Testis (tissue), 3 donors: ENCODE results near the gene ST8SIA5. TPM values are rescaled to one million over a fixed set of nuclear protein-coding genes. Genes with fewer than 3 reads are reported as not detected.

Source experiments
- DNase-seq: peaks from one replicate; pipeline ENCODE4 v3.0.0-alpha.2; 2019
- H3K27ac ChIP-seq, 2 donors: fragments of 200-600 bp; sonication (generic); one replicate each; pipeline ENCODE4 v1.5.1; 2019
- H3K27me3 ChIP-seq: fragments of 200-600 bp; sonication (generic); one replicate; pipeline ENCODE4 v1.5.1; 2019
- H3K36me3 ChIP-seq: fragments of 200-600 bp; sonication (generic); one replicate; pipeline ENCODE4 v1.5.1; 2017; ENCODE audit warnings: low read depth; ENCODE audit errors: missing control alignments
- H3K4me1 ChIP-seq: fragments of 200-600 bp; sonication (generic); one replicate; pipeline ENCODE4 v1.5.1; 2019
- H3K4me3 ChIP-seq, 2 donors: fragments of 200-600 bp; sonication (generic); one replicate each; pipeline ENCODE4 v1.5.1; 2017 to 2019
- H3K9me3 ChIP-seq: fragments of 200-600 bp; sonication (generic); one replicate; pipeline ENCODE4 v1.5.1; 2017
- POLR2A ChIP-seq: fragments of 450-650 bp; IDR thresholded peaks from one replicate; pipeline ENCODE4 v1.6.1; 2017; ENCODE audit warnings: antibody characterized with exemption, mild to moderate bottlenecking, moderate library complexity
- WGBS, 2 donors: methylation state at CpG; one replicate each; pipeline ENCODE4 v1.1.5; 2018; 5-methylcytosine and 5-hydroxymethylcytosine counted together
- intact Hi-C: fragments of 100-400 bp; cut with DNase I; formaldehyde crosslinking; loops from one replicate; pipeline ENCODE4 v1.15.1; 2023; ENCODE audit warnings: low total_unique reads
- polyA plus RNA-seq: library from polyadenylated mRNA; stranded (reverse); fragments of 350-450 nt; fragmentation: Illumina TruSeq; extraction: RNeasy Lipid Tissue Mini Kit (QIAGEN cat#74804); gene quantifications from one replicate; pipeline ENCODE4 v1.2.3, GENCODE V29; 2014; ENCODE audit warnings: low read depth, low replicate concordance; ENCODE audit not compliant: insufficient read depth
- total RNA-seq, 2 donors: library from RNA; depleted of rRNA; stranded (reverse); fragments of >200 nt; gene quantifications; one replicate each; pipeline ENCODE4 v1.2.3, GENCODE V29; 2016
- TF ChIP-seq, protein P1 (sequence below), 3 experiments: fragments of 450-650 bp in 2 of 3; fragments of 200-600 bp in 1 of 3; sonication (generic) in 1 of 3; IDR thresholded peaks; one replicate each; pipeline ENCODE4 v1.5.1; 2016 to 2019; ENCODE audit warnings: antibody characterized with exemption in 3 of 3, mild to moderate bottlenecking in 2 of 3, moderate library complexity in 1 of 3

The ST8SIA5 gene
- total and polyA plus RNA-seq, 3 donors from 2014 or later, result 1.3 to 2.1 (median 1.6) TPM

DNA sequence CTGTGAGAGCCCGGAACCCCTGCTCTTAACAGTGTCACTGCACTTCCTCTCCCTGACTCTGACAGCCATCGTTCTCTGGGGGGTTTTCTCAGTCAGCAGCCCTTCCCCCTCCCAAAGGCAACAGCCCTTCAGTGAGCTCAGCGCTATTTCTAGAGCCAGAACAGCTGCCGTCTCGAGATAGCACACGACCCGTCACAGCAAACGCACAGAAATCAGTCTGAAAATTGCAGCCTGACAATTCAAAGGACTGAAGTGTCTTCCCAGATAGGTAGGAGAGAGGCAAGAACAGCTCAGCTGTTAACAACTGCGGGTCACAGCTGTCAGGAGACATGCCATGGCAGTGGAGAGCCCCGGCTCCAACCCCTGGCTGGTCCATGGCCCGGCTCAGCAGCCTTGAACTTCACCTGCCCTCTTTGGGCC lies 45.4 kb downstream of the ST8SIA5 start:
- no peak overlapping the region for H3K27ac ChIP-seq
- DNase-seq, result no peak

DNA sequence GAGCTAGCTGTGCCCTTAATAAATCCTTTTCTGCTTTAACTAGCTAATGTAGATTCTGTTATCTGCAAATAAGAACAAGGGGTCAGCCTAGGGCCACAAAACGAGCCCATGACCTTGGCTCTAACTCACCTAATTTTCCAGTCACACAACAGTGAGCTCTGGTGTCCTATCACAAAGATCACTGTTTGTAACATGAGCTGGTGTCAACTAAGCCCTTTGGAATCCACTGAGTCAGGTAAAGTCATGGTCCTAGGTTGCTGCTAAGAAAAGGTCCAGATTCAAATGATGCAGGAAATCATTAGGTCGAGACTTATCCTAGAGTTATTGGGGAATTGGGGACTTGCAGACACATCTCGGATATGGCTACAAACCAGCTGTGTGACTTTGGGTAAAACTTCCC lies 49.9 kb downstream of the ST8SIA5 start:
- intact Hi-C loops, result no loop called here
- TF ChIP-seq POLR2A, result no peak
- TF ChIP-seq, protein P1, sequence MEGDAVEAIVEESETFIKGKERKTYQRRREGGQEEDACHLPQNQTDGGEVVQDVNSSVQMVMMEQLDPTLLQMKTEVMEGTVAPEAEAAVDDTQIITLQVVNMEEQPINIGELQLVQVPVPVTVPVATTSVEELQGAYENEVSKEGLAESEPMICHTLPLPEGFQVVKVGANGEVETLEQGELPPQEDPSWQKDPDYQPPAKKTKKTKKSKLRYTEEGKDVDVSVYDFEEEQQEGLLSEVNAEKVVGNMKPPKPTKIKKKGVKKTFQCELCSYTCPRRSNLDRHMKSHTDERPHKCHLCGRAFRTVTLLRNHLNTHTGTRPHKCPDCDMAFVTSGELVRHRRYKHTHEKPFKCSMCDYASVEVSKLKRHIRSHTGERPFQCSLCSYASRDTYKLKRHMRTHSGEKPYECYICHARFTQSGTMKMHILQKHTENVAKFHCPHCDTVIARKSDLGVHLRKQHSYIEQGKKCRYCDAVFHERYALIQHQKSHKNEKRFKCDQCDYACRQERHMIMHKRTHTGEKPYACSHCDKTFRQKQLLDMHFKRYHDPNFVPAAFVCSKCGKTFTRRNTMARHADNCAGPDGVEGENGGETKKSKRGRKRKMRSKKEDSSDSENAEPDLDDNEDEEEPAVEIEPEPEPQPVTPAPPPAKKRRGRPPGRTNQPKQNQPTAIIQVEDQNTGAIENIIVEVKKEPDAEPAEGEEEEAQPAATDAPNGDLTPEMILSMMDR (IDR thresholded peaks at IDR 0.05), result no peak
- Histone ChIP-seq H3K36me3 (no peaks in the 10 kb centered on the region), H3K9me3 (no peaks in the 10 kb centered on the region), H3K4me1 (peaks cover 15% of the 10 kb centered on the region), H3K27me3 (no peaks in the 10 kb centered on the region), H3K4me3 (no peak overlapping the region), H3K27ac (no peak overlapping the region)
- DNase-seq, result no peak
- 61 to 63% methylated on average over 3 of the region's 3 CpGs for WGBS, 2 donors

More for the DNA sequence above, 45.4 kb downstream of the ST8SIA5 start:
- WGBS, 2 donors, result 36 to 39% methylated on average over 5 to 11 of the region's 11 CpGs
- Histone ChIP-seq H3K36me3 (no peaks in the 10 kb centered on the region), H3K4me3 (no peak overlapping the region), H3K9me3 (no peaks in the 10 kb centered on the region), H3K27me3 (no peaks in the 10 kb centered on the region), H3K4me1 (peaks cover 21% of the 10 kb centered on the region)
- TF ChIP-seq, protein P1 (IDR thresholded peaks at IDR 0.05), result no peak
- TF ChIP-seq POLR2A, result no peak
- intact Hi-C loops, result no loop called here

DNA sequence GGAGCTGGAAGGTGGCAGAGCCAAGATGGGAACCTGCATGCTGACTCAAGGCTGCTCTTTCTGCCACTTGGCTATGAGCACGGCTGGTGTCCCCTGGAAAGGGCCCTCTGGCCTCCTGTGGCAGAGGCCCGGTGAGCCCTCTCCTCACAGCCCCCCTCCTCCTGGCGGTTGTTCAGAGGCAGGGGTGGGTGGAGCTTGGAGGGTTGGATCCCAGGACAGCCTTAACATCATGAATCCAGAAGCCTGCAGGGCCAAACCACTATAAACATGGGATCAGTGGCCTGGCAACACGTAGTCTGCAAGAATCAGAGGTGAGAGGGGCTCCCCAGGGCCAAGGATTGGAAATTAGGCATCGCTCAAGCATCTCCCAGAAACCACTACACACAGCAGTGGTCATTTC lies 51.3 kb downstream of the ST8SIA5 start:
- no peak for DNase-seq
- no peaks in the 10 kb centered on the region for H3K9me3 ChIP-seq
- no peak for TF ChIP-seq POLR2A
- TF ChIP-seq, protein P1 (IDR thresholded peaks at IDR 0.05), result no peak
- H3K36me3 ChIP-seq, result no peaks in the 10 kb centered on the region
- intact Hi-C loops, result no loop called here
- no peak overlapping the region for H3K27ac ChIP-seq
- no peaks in the 10 kb centered on the region for H3K27me3 ChIP-seq
- no peak overlapping the region for H3K4me3 ChIP-seq
- peaks cover 8% of the 10 kb centered on the region for H3K4me1 ChIP-seq
- WGBS, 2 donors, result 68 to 69% methylated on average over 3 to 5 of the region's 5 CpGs

DNA sequence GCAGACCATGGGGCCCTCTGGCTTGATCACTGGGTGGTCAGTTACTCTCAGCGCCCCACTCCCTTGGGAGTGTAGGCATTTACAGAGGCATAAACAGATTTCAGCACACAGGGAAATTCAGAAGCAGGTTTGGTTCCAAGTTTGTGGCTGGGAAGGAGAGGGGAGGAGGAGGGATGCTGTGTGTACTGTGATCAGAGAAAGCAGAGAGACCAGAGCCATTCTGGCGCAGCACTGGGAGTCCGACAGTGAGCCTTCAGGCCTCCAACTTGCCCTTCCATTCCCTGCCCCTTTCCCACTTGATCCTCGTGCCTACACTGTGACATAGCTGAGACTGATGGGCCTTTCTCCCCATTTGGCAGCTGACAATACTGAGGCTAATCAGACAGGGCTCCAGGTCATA lies 52.0 kb downstream of the ST8SIA5 start:
- H3K27me3 ChIP-seq, result no peaks in the 10 kb centered on the region
- no peak for DNase-seq
- H3K36me3 ChIP-seq, result no peaks in the 10 kb centered on the region
- peaks cover 8% of the 10 kb centered on the region for H3K4me1 ChIP-seq
- no peak overlapping the region for H3K27ac ChIP-seq
- H3K4me3 ChIP-seq, result no peak overlapping the region
- TF ChIP-seq, protein P1 (IDR thresholded peaks at IDR 0.05), result no peak
- no peak for TF ChIP-seq POLR2A
- H3K9me3 ChIP-seq, result no peaks in the 10 kb centered on the region
- 83 to 88% methylated on average over 2 to 4 of the region's 4 CpGs for WGBS, 2 donors
- intact Hi-C loops, result no loop called here

DNA sequence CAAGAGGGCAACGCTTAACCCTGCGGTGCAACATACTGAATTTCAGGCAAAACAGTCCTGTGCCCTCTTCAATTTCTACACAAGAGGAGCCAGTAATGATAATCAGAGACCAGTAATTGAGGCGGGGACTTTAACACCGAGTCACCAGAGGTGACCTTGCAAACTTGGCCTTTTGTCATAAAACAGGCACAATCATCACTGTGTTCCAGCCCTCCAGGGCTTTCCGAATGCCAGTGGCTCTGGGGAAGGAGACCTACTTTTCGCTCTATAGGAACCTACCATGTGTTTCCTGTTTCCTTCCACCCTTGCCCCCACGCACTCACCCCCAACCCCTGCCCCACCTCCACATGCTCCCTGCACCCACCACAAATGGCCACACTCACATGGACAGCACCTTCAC lies 52.7 kb downstream of the ST8SIA5 start:
- Histone ChIP-seq H3K36me3 (no peaks in the 10 kb centered on the region), H3K27me3 (no peaks in the 10 kb centered on the region), H3K9me3 (no peaks in the 10 kb centered on the region), H3K4me1 (peaks cover 8% of the 10 kb centered on the region), H3K4me3 (no peak overlapping the region), H3K27ac (no peak overlapping the region)
- WGBS, 2 donors, result 63 to 72% methylated on average over 7 of the region's 7 CpGs
- DNase-seq, result no peak
- TF ChIP-seq, protein P1 (IDR thresholded peaks at IDR 0.05), result no peak
- TF ChIP-seq POLR2A, result no peak
- intact Hi-C loops, result no loop called here
